ENCODE results near the gene ITSN1.
"Not testable (repeated sequence)": the region's sequence is repeated elsewhere in the genome, so short reads cannot be mapped to it uniquely, and the experiment has no call there.

The ITSN1 gene

GRCh38 chr21:33668180-33668579 lies 25.9 kb downstream of the ITSN1 start:
- H3K27me3 Mint-ChIP-seq (ENCODE audit: low read depth): no peaks in the 10 kb centered on the region
- no peak overlapping the region for H3K4me3 Mint-ChIP-seq
- no peak overlapping the region for H3K27ac Mint-ChIP-seq
- H3K36me3 Mint-ChIP-seq (ENCODE audit: low read depth): peaks cover 3% of the 10 kb centered on the region
- TF ChIP-seq, protein P1, sequence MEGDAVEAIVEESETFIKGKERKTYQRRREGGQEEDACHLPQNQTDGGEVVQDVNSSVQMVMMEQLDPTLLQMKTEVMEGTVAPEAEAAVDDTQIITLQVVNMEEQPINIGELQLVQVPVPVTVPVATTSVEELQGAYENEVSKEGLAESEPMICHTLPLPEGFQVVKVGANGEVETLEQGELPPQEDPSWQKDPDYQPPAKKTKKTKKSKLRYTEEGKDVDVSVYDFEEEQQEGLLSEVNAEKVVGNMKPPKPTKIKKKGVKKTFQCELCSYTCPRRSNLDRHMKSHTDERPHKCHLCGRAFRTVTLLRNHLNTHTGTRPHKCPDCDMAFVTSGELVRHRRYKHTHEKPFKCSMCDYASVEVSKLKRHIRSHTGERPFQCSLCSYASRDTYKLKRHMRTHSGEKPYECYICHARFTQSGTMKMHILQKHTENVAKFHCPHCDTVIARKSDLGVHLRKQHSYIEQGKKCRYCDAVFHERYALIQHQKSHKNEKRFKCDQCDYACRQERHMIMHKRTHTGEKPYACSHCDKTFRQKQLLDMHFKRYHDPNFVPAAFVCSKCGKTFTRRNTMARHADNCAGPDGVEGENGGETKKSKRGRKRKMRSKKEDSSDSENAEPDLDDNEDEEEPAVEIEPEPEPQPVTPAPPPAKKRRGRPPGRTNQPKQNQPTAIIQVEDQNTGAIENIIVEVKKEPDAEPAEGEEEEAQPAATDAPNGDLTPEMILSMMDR (IDR thresholded peaks at IDR 0.05; ENCODE audit: unreplicated experiment in 3 of 3): no peak
- peaks cover 4% of the 10 kb centered on the region for H3K4me1 Mint-ChIP-seq
- H3K9me3 Mint-ChIP-seq: no peaks in the 10 kb centered on the region

- peaks cover 3% of the 10 kb centered on the region for H3K36me3 Mint-ChIP-seq (ENCODE audit: low read depth)
- H3K27ac Mint-ChIP-seq: no peak overlapping the region
- H3K4me3 Mint-ChIP-seq: no peak overlapping the region
- TF ChIP-seq, protein P1 (IDR thresholded peaks at IDR 0.05; ENCODE audit: unreplicated experiment in 3 of 3): no peak
- peaks cover 4% of the 10 kb centered on the region for H3K4me1 Mint-ChIP-seq
- H3K9me3 Mint-ChIP-seq: no peaks in the 10 kb centered on the region
- no peaks in the 10 kb centered on the region for H3K27me3 Mint-ChIP-seq (ENCODE audit: low read depth)
Measured at GRCh38 chr21:33668620-33669019, 26.3 kb downstream of the ITSN1 start.

- TF ChIP-seq, protein P1 (IDR thresholded peaks at IDR 0.05; ENCODE audit: unreplicated experiment in 3 of 3): no peak
- no peaks in the 10 kb centered on the region for H3K27me3 Mint-ChIP-seq (ENCODE audit: low read depth)
- no peaks in the 10 kb centered on the region for H3K9me3 Mint-ChIP-seq
- peaks cover 3% of the 10 kb centered on the region for H3K36me3 Mint-ChIP-seq (ENCODE audit: low read depth)
- H3K27ac Mint-ChIP-seq: no peak overlapping the region
- peaks cover 9% of the 10 kb centered on the region for H3K4me1 Mint-ChIP-seq
- no peak overlapping the region for H3K4me3 Mint-ChIP-seq
Measured at GRCh38 chr21:33670076-33670978, 28.0 kb downstream of the ITSN1 start.

DNA sequence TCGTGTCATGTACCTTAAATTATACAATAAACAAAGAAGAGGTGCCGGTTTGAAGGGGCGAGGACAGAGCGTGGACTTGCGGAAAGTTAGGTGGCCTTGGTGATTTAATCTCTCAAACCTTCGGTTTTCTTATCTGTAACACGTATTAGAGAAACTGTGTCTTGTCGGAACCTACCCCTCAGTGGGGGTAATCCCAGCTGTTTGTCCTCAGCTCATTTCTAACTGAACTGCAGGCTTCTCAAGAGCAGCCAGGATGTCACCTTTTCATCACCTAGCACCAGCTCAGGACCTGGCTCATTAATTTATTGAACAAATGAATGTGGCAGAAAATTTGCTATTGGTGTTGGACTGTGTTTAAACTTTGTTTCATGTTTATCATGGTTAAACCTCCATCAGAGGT lies 31.2 kb downstream of the ITSN1 start:
- Mint-ChIP-seq H3K36me3 (ENCODE audit: low read depth) (peaks cover 13% of the 10 kb centered on the region), H3K27ac (no peak overlapping the region), H3K9me3 (no peaks in the 10 kb centered on the region), H3K4me3 (no peak overlapping the region), H3K27me3 (ENCODE audit: low read depth) (no peaks in the 10 kb centered on the region), H3K4me1 (peaks cover 5% of the 10 kb centered on the region)
- TF ChIP-seq, protein P1 (IDR thresholded peaks at IDR 0.05; ENCODE audit: unreplicated experiment in 3 of 3): no peak

DNA sequence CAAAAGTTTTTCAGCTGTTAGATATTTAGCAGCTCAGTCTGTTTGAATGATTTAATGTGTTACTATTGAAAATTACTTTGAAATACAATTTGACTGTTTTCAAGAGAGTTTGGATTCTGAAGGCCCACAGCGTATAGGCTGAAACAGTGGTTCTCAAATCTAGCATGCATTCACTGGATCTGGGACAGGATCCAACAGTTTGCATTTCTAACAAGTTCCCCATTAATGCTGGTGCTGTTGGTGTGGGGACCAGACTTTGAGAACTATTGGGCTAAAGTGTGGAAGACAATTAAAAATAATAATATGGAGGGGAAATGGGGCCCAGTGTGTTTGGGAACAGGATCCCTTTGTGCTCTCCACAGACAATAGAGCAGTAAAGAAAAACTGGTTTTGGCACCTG lies 31.9 kb downstream of the ITSN1 start:
- no peak overlapping the region for H3K27ac Mint-ChIP-seq

DNA sequence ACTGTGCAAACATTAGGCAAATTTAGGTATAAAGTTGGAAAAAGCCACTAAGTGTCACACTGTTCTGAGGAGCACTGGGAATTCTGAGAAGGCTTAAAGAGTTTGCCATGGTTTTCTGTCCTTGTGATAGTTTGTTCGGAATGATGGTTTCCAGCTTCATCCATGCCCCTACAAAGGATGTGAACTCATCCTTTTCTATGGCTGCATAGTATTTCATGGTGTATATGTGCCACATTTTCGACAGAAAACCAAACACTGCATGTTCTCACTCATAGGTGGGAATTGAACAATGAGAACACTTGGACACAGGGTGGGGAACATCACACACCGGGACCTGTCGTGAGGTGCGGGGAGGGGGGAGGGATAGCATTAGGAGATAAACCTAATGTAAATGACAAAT lies 34.4 kb downstream of the ITSN1 start:
- not testable (repeated sequence) for H3K9me3 Mint-ChIP-seq; H3K27me3 Mint-ChIP-seq (ENCODE audit: low read depth); H3K27ac Mint-ChIP-seq; H3K4me1 Mint-ChIP-seq; H3K4me3 Mint-ChIP-seq
- H3K36me3 Mint-ChIP-seq (ENCODE audit: low read depth): peaks cover 21% of the 10 kb centered on the region

More for the DNA sequence above, 31.9 kb downstream of the ITSN1 start:
- Mint-ChIP-seq H3K27me3 (ENCODE audit: low read depth) (no peaks in the 10 kb centered on the region), H3K4me1 (peaks cover 5% of the 10 kb centered on the region), H3K4me3 (no peak overlapping the region), H3K36me3 (ENCODE audit: low read depth) (peaks cover 15% of the 10 kb centered on the region), H3K9me3 (no peaks in the 10 kb centered on the region)
- TF ChIP-seq, protein P1 (IDR thresholded peaks at IDR 0.05; ENCODE audit: unreplicated experiment in 3 of 3): no peak
